Measurements from ENCODE around the gene ABCC9.
"Not testable (repeated sequence)": the region's sequence is repeated elsewhere in the genome, so short reads cannot be mapped to it uniquely, and the experiment has no call there.

Gene ABCC9

DNA sequence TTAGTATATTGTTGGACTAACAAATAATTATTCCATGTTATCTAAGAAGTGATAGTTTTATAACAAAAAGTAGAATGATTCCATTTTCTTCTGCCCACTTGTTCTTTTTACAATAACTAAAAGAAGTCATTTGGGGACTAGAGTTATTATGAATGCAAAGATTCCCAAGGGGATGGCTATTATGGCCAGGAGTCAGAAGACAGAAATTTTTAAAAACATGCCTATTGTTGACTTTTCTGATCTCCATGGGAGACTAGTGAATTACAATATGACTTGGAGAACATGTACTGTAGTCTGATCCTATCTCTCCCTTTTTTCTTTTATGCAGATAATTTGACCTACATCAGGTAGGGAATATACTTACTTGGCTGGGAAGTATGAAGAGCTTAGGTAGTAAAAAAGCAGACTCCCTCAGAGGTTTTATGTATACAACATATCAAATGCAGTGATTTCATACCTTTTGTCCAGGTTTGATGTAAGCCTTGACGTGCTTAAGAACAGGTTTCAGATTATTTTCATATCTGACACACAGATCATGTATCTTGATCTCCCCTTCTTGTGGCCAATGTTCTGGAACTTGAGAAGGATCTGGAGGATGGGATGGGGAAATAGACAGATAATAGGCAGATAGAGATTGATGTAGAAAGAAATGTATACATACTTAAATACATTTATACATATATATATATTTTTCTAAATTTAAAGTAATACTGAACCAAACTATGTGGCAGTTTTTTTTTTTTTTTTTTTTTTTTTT, 125.7 kb downstream of the ABCC9 start:
- no peak for DNase-seq (ENCODE audit: low read depth)

DNA sequence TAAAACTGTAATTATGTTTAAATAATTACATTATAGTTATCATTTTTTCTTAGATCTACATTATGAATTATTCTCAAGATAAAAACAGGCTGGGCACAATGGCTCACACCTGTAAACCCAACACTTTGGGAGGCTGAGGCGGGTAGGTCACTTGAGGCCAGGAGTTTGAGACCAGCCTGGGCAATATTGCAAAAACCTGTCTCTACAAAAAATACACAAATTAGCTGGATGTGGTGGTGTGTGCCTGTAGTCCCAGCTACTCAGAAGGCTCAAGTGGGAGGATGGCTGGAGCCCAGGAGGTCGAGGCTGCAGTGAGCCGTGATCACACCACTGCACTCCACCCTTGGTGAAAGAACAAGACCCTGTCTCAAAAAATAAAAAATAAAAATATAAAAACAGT, 126.4 kb downstream of the ABCC9 start:
- no peak for DNase-seq (ENCODE audit: low read depth)

DNA sequence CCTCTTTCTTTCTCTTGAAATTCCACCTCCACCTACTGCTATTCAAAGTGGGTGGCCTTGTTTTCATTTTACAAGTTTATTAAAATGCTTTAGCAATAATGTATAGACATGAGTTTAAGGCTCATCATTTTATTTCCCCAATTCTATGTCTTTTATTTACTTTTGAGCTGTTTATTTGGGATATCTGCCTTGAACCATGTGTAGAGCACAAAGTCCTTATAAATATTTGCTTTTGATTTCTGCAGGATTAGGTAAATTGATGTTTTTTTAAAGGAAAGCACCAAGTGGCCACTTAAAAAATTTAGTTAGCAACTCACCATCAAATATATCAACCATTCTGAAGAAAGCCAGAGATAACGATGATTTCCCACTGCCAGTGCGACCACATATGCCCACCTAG, 126.9 kb downstream of the ABCC9 start:
- no peak for DNase-seq (ENCODE audit: low read depth)

DNA sequence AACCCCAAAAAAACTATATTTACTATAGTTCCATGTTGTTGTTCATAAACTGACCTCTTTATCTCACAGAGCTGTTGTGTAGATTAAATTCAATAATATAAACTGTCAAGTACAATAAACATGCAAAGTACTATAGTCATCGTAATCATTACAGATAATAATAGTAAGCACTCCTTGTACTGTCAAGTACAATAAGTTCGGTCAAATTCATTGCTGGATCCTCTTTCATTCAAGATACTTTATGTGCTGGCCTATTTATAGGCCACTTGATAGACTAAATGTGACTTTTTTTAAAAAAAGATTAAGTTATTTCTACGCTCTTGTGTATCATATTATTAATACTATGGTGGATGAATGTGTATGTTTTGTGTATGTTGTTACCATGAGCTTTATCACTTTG, 127.5 kb downstream of the ABCC9 start:
- DNase-seq (ENCODE audit: low read depth), result no peak

DNA sequence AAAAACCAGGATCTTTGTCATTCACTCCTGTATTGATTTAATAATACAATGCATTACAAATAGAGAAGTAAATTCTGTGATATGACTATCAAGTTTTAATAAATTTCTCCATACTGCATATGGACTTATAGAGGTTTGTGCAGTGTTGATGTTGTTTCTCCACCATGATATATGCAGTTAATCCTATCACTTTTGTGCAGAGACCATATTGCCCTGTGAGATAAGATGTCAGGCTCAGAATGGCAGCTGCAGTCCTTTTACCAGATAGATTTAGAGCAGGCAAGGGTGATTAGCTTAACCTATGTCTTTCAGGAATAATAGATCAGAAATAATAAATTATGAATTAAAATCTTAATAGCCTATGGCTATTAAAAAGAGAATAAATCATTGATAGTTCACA, 128.1 kb downstream of the ABCC9 start:
- DNase-seq (ENCODE audit: low read depth), result no peak

DNA sequence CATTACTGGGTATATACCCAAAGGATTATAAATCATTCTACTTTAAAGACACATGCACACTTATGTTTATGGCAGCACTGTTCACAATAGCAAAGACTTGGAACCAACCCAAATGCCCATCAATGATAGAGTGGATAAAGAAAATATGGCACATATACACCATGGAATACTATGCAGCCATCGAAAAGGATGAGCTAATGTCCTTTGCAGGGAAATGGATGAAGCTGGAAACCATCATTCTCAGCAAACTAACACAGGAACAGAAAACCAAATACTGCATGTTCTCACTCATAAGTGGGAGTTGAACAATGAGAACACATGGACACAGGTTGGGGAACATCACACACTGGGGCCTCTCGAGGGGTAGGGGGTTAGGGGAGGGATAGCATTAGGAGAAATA, 128.9 kb downstream of the ABCC9 start:
- DNase-seq (ENCODE audit: low read depth), result not testable (repeated sequence)

DNA sequence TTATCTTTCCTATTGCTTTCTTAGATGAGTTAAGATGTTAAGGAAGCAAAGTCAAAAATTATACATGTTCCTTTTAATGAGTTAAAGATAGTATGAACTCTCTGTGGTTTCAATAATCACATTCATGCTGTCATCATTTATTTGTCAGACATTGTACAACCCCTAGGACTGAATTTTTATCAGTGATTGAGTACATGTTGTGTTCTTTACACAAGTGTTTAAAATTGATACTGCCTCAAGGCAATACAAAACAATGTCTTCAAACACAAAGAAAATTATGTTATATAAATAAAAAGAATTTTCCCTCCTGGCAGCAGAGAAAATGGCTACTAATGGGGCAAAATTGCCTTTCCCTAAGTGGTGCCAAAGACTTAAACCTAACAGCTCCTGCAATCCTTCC, 132.1 kb downstream of the ABCC9 start:
- DNase-seq (ENCODE audit: low read depth), result no peak

DNA sequence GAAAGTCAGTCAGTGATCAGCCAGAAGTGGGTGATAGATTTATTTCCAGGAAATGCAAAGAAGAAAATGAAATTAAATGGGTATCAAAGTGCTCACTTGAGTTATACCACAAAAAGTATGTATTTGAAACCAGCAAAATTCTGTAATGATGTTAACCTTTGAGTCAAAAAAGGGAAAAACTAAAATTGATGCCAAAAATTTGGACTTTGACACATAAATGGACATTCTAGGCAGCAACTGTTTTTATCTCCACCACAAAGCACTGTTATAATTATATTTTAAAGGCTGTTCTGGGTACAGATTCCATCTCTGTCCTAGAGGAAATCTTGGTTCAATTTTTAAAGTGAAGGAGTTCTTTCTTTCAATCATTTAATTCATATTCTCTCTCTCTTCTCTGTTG, 135.0 kb downstream of the ABCC9 start:
- DNase-seq (ENCODE audit: low read depth), result no peak

DNA sequence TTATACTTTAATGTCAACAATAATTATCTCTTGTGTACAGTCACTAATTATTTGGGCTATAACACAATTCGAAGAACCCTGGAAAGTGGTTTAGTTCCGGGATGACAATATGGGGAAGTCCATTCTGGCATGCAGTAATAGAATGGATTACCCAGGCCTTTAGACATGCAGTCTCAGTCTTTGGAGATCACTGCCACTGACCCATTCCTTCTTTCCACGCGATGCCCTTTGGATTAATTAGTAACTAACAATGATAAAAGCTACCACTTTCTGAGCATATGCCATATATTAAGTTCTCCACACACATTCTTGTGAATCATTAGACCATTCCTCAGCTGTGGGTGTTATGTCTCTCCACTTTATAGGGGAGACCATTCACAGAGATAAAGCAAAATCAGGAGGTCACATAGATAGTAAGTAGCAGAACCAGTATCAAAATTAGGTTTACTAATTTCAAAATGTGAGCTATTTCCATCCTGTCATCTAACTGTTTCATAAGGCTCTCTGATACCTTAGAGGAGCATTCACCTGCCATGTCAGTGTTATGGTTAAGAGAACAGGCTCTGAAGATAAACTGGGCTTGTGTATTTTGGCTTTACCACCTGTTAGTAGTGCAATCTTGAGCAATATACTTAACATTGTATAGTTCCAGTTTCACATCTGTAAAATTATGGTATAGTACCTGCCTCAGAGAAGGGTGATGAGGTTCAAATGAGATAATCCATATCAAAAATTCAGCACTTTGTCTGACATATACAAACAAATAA, 139.5 kb downstream of the ABCC9 start:
- no peak for DNase-seq (ENCODE audit: low read depth)

DNA sequence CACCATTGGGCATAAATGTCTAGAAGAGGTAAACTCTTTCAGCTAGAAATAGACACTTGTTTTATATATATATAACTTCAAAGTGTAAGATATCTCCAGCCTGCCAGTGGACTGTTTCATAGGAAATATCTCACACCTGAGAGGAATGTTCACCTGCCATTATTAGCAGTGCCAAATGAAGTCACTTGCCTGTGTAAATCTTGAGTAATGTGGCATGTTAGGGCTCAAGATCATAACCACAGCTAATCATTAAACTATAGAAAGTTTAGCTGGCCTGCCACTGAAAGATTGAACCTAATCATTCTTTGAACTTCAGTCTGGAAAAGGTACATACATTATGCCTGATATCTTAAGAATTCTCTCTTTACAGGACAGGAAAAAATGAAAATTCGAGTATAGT, 141.2 kb downstream of the ABCC9 start:
- DNase-seq (ENCODE audit: low read depth), result no peak

DNA sequence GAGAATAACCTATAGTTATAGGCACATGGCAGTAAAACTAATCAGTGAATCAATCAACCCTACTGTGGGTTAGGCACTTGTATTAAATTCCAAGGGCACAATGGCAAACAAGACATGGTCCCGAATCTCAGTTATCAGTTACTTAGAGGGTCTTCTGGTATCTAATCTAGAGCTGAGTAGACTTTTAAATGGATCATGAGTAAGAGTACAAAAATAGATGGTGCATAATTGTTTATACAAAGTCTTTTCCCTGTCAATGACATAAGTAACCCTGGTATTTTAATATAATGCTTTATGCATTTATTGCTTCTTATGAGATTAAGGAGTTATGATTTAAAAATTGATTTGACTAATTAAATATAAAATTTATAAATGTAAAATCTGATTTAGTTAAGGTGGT, 143.7 kb downstream of the ABCC9 start:
- no peak for DNase-seq (ENCODE audit: low read depth)

DNA sequence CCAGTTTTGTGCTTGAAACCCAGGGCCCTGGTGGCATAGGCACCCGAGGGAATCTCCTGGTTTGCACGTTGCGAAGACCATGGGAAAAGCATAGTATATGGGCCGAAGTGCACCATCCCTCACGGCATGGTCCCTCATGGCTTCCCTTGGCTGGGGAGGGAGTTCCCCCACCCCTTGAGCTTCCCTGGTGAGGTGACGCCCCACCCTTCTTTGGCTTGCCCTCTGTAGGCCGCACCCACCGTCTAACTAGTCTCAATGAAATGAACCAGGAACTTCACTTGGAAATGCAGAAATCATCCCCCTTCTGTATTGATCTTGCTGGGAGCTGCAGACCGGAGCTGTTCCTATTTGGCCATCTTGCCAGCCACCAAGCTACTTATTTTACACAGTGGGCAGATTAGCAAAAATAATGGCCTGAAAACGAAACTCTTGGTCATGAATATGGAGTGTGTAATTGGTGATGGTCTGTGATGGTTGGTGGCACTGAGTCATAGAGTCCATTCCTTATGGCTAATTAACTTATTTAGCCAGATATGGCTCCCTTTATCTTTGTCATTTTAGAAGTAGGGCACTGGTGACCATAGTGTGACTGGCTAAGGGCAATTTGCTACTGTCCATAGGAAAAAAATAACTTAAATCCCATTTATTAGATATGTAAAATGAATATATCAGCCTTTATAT, 145.4 kb downstream of the ABCC9 start:
- no peak for DNase-seq (ENCODE audit: low read depth)

DNA sequence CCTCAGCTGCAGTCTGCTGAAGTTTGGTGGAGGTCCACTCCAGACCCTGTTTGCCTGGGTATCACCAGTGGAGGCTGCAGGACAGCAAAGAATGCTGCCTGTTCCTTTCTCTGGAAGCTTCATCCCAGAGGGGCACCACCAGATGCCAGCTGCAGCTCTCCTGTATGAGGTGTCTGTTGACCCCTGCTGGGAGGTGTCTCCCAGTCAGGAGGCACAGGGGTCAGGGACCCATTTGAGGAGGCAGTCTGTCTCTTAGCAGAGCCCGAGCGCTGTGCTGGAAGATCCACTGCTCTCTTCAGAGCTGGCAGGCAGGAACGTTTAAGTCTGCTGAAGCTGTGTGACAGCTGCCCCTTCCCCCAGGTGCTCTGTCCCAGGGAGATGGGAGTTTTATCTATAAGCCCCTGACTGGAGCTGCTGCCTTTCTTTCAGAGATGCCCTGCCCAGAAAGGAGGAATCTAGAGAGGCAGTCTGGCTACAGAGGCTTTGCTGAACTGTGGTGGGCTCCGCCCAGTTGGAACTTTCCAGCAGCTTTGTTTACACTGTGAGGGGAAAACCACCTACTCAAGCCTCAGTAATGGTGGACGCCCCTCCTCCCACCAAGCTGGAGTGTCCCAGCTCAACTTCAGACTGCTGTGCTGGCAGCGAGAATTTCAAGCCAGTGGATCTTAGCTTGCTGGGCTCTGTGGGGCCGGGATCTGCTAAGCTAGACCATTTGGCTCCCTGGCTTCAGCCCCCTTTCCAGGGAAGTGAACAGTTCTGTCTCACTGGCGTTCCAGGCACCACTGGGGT, 146.2 kb downstream of the ABCC9 start:
- DNase-seq (ENCODE audit: low read depth), result not testable (repeated sequence)

DNA sequence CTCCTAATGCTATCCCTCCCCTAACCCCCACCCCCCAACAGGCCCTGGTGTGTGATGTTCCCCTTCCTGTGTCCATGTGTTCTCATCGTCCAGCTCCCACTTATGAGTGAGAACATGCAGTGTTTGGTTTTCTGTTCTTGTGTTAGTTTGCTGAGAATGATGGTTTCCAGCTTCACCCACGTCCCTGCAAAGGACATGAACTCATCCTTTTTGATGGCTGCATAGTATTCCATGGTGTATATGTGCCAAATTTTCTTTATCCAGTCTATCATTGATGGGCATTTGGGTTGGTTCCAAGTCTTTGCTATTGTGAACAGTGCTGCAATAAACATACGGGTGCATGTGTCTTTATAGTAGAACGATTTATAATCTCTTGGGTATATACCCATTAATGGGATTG, 151.5 kb downstream of the ABCC9 start:
- not testable (repeated sequence) for DNase-seq (ENCODE audit: low read depth)

DNA sequence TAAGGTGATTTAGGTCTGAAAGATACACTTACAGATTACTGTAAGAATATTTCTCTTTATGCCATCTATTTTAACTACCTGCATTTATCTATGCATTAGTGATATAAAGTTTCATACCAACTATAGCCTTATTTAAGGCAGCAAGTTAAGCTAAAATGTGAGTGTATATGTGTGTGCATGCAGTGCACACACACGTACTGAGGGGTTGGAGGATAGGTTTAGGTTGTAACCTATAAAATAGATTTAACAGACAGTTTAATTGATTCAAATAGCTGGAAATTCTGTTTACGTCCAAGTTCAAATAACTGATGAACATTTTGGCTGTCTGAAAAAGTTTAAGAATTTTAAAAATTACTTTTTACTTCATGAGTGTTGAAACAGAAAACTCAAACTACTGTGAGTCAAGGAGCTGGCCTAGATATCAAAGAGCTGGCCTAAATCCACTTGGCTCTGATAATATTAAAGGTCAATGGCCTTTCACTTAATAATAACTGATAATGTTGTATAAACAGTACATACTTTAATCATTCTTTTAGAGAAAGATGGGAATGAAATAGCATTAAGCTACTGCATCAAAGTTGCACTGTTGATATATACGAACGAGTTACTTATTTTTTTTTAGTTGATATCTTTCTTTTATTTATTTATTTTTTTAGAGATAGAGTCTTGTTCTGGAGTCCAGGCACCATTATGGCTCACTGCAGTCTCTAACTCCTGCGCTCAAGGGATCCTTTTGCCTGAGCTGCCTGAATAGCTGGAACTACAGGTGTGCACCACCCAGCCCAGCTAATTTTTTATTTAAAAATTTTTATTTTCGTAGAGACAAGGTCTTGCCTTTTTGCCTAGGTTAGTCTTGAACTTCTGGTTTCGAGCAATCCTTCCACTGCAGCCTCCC, 152.9 kb downstream of the ABCC9 start:
- DNase-seq (ENCODE audit: low read depth), result no peak

DNA sequence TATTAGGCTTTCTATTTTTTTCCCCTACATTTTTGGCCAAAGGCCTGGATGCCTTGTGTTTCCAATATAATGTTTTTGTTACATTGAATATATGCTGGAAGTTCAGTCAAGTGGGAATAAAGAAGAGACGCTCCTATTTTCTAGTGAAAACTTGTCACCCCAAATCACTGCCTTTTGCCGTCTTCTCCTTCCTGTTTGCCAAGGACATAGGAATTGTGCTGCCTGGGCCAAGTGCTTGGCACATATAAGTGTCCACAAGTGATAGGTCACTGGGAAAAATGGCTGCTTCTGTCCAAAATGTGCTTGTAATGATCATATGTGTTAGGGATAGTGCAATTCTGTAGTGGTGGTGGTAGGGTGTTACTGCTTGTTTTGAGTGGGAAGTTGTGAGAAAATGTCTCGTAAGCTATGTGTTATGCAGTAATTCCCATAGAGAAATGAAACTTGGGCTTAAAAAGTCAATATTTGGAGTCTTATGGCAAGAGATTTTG, 155.1 kb downstream of the ABCC9 start:
- DNase-seq (ENCODE audit: low read depth), result no peak

DNA sequence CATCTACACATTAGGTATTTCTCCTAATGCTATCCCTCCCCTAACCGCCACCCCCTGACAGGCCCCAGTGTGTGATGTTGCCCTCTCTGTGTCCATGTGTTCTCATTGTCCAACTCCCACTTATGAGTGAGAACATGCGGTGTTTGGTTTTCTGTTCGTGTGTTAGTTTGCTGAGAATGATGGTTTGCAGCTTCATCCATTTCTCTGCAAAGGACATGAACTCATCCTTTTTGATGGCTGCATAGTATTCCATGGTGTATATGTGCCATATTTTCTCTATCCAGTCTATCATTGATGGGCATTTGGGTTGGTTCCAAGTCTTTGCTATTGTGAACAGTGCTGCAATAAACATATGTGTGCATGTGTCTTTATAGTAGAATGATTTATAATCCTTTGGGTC, 158.5 kb downstream of the ABCC9 start:
- not testable (repeated sequence) for DNase-seq (ENCODE audit: low read depth)

DNA sequence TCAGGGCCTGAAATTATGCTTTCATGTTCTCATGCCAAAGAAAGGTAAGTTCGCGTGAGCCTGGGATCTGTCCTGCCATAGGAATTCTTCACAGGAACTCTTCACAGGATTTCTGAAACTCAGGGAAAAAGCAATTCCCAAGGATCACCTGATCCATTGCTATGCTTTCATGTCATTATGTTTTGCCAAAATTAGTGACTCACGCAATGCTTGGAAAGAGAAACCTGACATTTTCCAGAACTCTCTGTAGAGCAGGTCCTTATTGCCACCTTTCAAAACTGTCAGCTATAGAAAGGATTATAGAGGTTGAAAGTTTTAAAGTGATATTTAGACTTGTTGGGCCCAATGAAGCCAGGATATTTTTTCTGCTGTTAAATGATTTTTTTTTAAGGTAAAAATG, 160.4 kb downstream of the ABCC9 start:
- no peak for DNase-seq (ENCODE audit: low read depth)

DNA sequence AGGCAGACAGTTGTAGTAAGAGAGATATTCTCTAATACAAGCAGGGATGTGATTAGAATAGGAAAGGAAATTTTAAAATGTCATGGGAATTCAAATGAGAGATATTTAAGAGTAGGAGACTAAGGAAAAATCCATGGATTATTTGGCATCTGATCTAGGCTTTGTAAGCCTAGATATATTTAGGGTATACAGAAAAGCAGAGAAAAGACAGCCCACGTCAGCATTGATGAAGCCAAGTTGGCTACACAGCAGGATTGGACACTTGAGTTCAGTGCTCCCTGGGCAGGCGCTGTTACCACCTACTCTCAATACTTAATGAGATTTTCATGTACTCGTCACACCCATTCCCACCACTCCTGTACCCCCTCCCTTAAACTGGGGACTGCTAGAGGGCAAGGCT, 165.1 kb downstream of the ABCC9 start:
- DNase-seq (ENCODE audit: low read depth), result no peak

DNA sequence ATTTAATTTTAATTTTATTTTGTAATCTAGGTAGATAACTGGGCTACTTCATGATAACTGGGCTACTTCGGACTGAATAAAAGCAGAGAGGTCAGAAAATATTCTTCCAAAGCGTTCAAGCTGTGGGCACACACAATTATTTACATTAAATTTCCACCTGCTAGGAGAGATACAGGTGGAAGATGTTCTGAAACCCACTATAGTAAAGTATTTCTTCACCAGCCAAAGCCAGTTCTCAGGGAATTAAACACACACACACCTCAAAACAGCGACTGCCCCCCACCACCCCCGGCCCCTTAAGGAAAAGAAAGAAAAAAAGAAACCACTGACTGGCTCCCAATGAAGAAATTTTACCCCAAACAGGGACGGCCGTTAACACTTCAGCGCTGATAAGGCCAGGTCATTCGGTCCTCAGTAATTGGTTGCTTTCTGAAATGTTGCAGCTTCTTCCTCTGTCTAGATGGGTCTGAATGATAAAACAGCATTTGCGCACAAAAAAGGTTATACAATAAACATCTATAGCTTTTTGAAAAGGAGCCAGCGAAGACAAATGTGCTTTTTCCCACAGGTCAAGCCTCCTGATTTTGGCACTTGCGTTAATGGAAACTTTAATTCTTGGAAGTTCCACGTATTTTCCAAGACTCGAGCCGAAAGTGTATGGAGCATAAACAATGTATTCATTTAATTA, 165.9 kb downstream of the ABCC9 start:
- no peak for DNase-seq (ENCODE audit: low read depth)

Measured in activated T-helper 9 cell treated with anti-CD3 and anti-CD28 coated beads, Interleukin-2, amount 50 U/mL, for 16 hours (primary cell).